Uterus (tissue), 4 donors: ENCODE results near the gene SMARCA2. TPM values are rescaled to one million over a fixed set of nuclear protein-coding genes. Genes with fewer than 3 reads are reported as not detected.

ENCODE experiments used
- DNase-seq, 2 donors: peaks; one replicate each; pipeline ENCODE4 v3.0.0-alpha.2; 2019 to 2020
- H3K27ac ChIP-seq, 2 donors: fragments of 200-600 bp; sonication (generic); 1 replicate in 1 of 2; 2 replicates in 1 of 2; pipeline ENCODE4 v1.5.1; 2016 to 2018
- H3K27me3 ChIP-seq, 2 donors: fragments of 200-600 bp; sonication (generic); one replicate each; pipeline ENCODE4 v1.5.1; 2018 to 2019; ENCODE audit warnings: control low read depth in 1 of 2
- H3K36me3 ChIP-seq, 2 donors: fragments of 200-600 bp; sonication (generic); one replicate each; pipeline ENCODE4 v1.5.1; 2019; ENCODE audit warnings: control low read depth in 1 of 2
- H3K4me1 ChIP-seq, 2 donors: fragments of 200-600 bp; sonication (generic); one replicate each; pipeline ENCODE4 v1.5.1; 2018 to 2019; ENCODE audit warnings: control low read depth in 1 of 2
- H3K4me3 ChIP-seq, 2 donors: fragments of 200-600 bp; sonication (generic); 1 replicate in 1 of 2; 2 replicates in 1 of 2; pipeline ENCODE4 v1.5.1; 2018 to 2019; ENCODE audit warnings: mild to moderate bottlenecking in 1 of 2
- H3K9me3 ChIP-seq, 2 donors: fragments of 200-600 bp; sonication (generic); one replicate each; pipeline ENCODE4 v1.5.1; 2019; ENCODE audit warnings: control low read depth in 1 of 2
- CTCF ChIP-seq, 4 experiments: fragments of 200-600 bp in 2 of 4; fragments of 450-650 bp in 2 of 4; sonication (generic) in 2 of 4; IDR thresholded peaks; one replicate each; pipeline ENCODE4 v1.5.1; 2016 to 2019; ENCODE audit warnings: antibody characterized with exemption in 4 of 4, mild to moderate bottlenecking in 2 of 4, moderate library complexity in 1 of 4
- POLR2A ChIP-seq, 2 donors: fragments of 450-650 bp; IDR thresholded peaks; one replicate each; pipeline ENCODE4 v1.6.1; 2016; ENCODE audit warnings: antibody characterized with exemption in 2 of 2, mild to moderate bottlenecking in 1 of 2, moderate library complexity in 1 of 2
- intact Hi-C: fragments of 100-400 bp; cut with DNase I; formaldehyde crosslinking; loops from one replicate; pipeline ENCODE4 v1.15.1; 2023; ENCODE audit warnings: low total_unique reads
- total RNA-seq, 4 donors: library from RNA; depleted of rRNA in 3 of 4; stranded (reverse); fragments of >200 nt in 3 of 4; gene quantifications; one replicate each; pipeline versions ENCODE4 v1.1.0 to v1.2.4, GENCODE V29; 2014 to 2023
- donor health status: DM: yes; HTN: yes; CAD: no.

Gene SMARCA2
- total RNA-seq, 4 donors from 2014 or later, result 51.7 to 251 (median 214) TPM

- H3K4me1 ChIP-seq, result no peaks in the 10 kb centered on the region
- H3K4me3 ChIP-seq, result no peak overlapping the region
- TF ChIP-seq POLR2A (IDR thresholded peaks at IDR 0.05), result no peak
- no peak for TF ChIP-seq CTCF (IDR thresholded peaks at IDR 0.05)
- H3K27me3 ChIP-seq, result no peaks in the 10 kb centered on the region
- intact Hi-C loops, result no loop called here
- no peak overlapping the region for H3K27ac ChIP-seq
- no peak for DNase-seq
- H3K9me3 ChIP-seq, result no peaks in the 10 kb centered on the region
- no peaks in the 10 kb centered on the region for H3K36me3 ChIP-seq
These were observed 38.1 kb upstream of the SMARCA2 start for GRCh38 chr9:1977026-1977425.

DNA sequence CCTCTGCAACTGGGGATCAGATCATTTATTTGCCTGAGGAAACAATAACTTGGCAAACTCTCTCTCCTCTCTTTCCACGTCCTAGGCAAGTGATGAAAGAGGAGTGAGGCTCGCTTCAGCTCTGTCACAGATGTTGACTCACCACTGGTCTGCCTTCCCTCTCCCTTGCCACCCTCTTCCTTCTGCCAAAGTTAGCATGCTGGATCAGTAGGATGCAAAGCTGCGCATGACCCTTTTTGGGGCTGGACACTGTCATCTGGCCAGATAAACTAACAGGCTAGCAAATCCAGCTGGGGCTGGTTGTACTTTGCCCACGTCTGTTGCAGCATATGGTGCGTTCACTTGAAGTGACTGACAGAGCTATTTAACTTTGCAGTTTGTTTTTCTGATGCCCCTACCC, 36.2 kb upstream of the SMARCA2 start:
- intact Hi-C loops, result no loop called here
- TF ChIP-seq POLR2A (IDR thresholded peaks at IDR 0.05) (no peak), CTCF (IDR thresholded peaks at IDR 0.05) (no peak)
- no peaks in the 10 kb centered on the region for H3K27me3 ChIP-seq
- H3K9me3 ChIP-seq, result no peaks in the 10 kb centered on the region
- H3K4me1 ChIP-seq, result no peaks in the 10 kb centered on the region
- H3K4me3 ChIP-seq, result no peak overlapping the region
- H3K36me3 ChIP-seq, result no peaks in the 10 kb centered on the region
- H3K27ac ChIP-seq, result no peak overlapping the region
- no peak for DNase-seq

DNA sequence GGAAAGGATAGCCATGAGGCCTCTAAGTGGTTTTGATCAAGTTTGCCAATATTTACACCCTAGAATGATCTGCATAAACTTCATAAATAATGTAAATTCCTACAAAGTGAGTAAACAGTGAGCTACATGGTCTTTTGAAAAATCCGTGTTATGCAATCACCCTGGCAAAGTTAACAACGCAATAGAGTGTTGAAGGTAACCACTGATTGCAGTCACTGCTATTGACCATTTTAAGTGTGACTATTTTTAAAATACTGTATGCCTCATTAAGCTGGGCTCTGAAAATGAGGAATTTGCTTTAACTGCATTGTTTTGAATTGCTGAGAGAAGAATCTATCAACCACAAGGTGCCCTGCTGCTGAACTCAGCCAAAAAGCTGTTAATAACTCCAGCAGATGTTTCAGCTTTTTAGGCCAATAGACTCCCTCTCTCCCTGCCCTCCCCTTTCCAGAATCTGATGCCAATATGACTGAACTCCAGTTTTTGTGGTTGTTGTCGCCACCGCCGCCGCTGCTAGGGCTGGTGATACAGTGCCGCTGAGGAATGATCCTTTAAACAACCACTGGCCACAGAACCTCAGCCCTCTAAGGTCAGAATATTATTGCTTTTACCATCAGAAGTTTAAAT, 35.3 kb upstream of the SMARCA2 start:
- DNase-seq, result no peak
- TF ChIP-seq POLR2A (IDR thresholded peaks at IDR 0.05) (no peak), CTCF (IDR thresholded peaks at IDR 0.05) (no peak)
- intact Hi-C loops, result no loop called here
- Histone ChIP-seq H3K4me1 (no peaks in the 10 kb centered on the region), H3K9me3 (no peaks in the 10 kb centered on the region), H3K36me3 (no peaks in the 10 kb centered on the region), H3K27ac (no peak overlapping the region), H3K27me3 (no peaks in the 10 kb centered on the region), H3K4me3 (no peak overlapping the region)

DNA sequence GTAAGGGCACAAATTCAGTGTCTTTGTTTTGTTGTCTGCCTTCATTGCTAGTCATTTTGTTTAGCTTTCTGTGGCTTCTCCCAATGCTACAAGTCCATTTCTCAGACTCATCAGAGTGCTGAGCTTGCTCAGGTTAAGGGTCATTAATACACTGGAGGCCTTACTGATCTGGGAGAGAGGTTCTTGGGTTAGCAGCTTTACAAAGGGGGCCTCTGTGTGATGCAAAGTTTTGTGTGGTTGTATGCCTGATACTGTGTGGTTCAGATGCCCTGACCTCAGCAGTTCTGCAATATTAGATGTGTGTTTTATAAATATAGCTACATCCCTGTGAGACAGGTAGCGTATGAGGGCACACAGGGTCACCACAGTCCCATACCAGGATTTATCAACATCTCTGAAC, 34.8 kb upstream of the SMARCA2 start:
- Histone ChIP-seq H3K4me3 (no peak overlapping the region), H3K36me3 (no peaks in the 10 kb centered on the region), H3K9me3 (no peaks in the 10 kb centered on the region), H3K27ac (no peak overlapping the region), H3K4me1 (no peaks in the 10 kb centered on the region), H3K27me3 (no peaks in the 10 kb centered on the region)
- intact Hi-C loops, result no loop called here
- no peak for TF ChIP-seq POLR2A (IDR thresholded peaks at IDR 0.05)
- no peak for TF ChIP-seq CTCF (IDR thresholded peaks at IDR 0.05)
- DNase-seq, result no peak

DNA sequence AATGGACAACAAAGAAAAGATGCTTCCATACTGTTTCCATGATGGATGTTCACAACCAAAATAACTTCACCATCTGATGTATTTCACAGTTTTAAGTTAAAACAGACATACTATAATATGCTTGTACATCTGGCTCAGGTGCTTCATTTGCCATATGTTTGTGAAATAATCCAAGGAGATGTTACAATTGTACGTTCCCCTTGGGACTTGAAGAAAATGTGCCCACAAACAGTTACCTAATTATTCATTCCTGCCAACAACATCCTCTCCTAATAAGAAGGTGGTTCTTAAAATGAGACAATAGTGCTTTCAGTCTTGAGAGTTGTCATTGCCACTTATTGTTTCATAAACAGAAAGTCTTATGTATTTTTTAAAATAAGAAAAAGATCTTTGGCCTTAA, 33.1 kb upstream of the SMARCA2 start:
- no peak overlapping the region for H3K4me3 ChIP-seq
- H3K27ac ChIP-seq, result no peak overlapping the region
- intact Hi-C loops, result no loop called here
- no peaks in the 10 kb centered on the region for H3K4me1 ChIP-seq
- H3K36me3 ChIP-seq, result no peaks in the 10 kb centered on the region
- no peaks in the 10 kb centered on the region for H3K9me3 ChIP-seq
- no peaks in the 10 kb centered on the region for H3K27me3 ChIP-seq
- DNase-seq, result no peak
- TF ChIP-seq CTCF (IDR thresholded peaks at IDR 0.05) (no peak), POLR2A (IDR thresholded peaks at IDR 0.05) (no peak)
